ENCODE measurements around the gene IL4R. TPM values are rescaled to one million over a fixed set of nuclear protein-coding genes. Genes with fewer than 3 reads are reported as not detected.

The IL4R gene
- total RNA-seq, 2 experiments from 2014 or later = 73.1 to 82.8 TPM

- intact Hi-C loops (cut with micrococcal nuclease; ENCODE audit: unreplicated experiment) = no loop called here
- no TSS peak for BruUV-seq (replicated peaks)
- H3K4me3 ChIP-seq (ENCODE audit: low read depth, low read length, poor library complexity, severe bottlenecking) = no peak overlapping the region
- H3K9me3 ChIP-seq (ENCODE audit: low read length) = no peaks in the 10 kb centered on the region; the same call in 1 of the 2 replicates
- TF ChIP-seq CTCF (conservative IDR thresholded peaks at IDR 0.05; ENCODE audit: low read length) = no peak
- no peak for TF ChIP-seq EZH2phosphoT487 (IDR thresholded peaks at IDR 0.05; ENCODE audit: borderline replicate concordance, low read depth, low read length)
- no peak overlapping the region for H3K27ac ChIP-seq (ENCODE audit: low read depth, low read length, poor library complexity, severe bottlenecking)
- H3K36me3 ChIP-seq (ENCODE audit: insufficient read depth, low read length) = no peaks in the 10 kb centered on the region
- peaks cover 20% of the 10 kb centered on the region; the same call in 1 of the 2 replicates for H3K79me2 ChIP-seq (ENCODE audit: insufficient read depth, low read depth, low read length)
- H3K4me1 ChIP-seq (ENCODE audit: insufficient read depth, low read length, poor library complexity, severe bottlenecking) = peaks cover 44% of the 10 kb centered on the region
- H4K20me1 ChIP-seq (ENCODE audit: insufficient read depth, low read length) = no peaks in the 10 kb centered on the region
- no peak for DNase-seq (ENCODE audit: low spot score)
- H2AFZ ChIP-seq (ENCODE audit: low read length) = no peak overlapping the region
- POLR2A ChIA-PET = interaction anchor here (1.0 kb wide), 1 partner anchor 8 kb away, joined by 3 read pairs; no protein-coding TSS in a partner anchor
- no peak overlapping the region; the same call in 1 of the 2 replicates for H3K4me2 ChIP-seq (ENCODE audit: low read length)
- no peaks in the 10 kb centered on the region for H3K9me2 ChIP-seq (ENCODE audit: insufficient read depth, low read length)
- CTCF ChIA-PET (ENCODE audit: unreplicated experiment) = no interaction called here
These were observed 47.8 kb upstream of the IL4R start for GRCh38 chr16:27265982-27266381.

DNA sequence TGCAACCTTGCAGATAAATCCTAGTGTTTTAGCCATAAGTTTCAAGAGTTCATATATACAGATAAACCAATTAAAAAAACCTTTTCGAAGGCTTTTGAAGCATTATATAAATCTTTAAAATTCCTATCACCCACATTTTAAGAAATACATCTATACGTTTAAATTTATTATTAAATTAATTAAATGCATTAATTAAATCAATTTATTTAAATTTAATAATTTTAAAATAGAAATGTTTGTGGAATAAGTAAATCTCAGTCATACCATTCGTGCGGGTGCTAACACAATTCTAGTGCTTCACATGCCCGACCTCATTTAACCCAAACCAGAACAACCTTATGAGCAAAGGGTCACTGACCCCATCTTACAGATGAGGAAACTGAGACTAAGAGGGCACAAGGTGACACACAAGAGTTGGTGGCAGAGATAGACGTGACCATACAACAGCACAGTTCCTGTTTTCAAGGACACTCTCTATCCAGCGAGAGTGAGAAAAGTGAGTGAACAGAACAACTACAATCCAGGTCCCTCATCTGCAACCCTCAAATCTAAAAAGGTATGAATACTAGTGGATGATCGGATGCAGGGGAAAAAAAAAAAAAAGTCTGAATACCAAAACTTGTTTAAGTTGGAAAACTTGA, 46.6 kb upstream of the IL4R start:
- Histone ChIP-seq H3K36me3 (ENCODE audit: insufficient read depth, low read length) (no peaks in the 10 kb centered on the region), H3K9me2 (ENCODE audit: insufficient read depth, low read length) (no peaks in the 10 kb centered on the region), H3K27ac (ENCODE audit: low read depth, low read length, poor library complexity, severe bottlenecking) (no peak overlapping the region), H4K20me1 (ENCODE audit: insufficient read depth, low read length) (no peaks in the 10 kb centered on the region), H3K4me1 (ENCODE audit: insufficient read depth, low read length, poor library complexity, severe bottlenecking) (peaks cover 56% of the 10 kb centered on the region), H3K4me2 (ENCODE audit: low read length) (peak overlapping the region; percentile 98), H3K4me3 (ENCODE audit: low read depth, low read length, poor library complexity, severe bottlenecking) (peak overlapping the region; percentile 84), H2AFZ (ENCODE audit: low read length) (no peak overlapping the region), H3K79me2 (ENCODE audit: insufficient read depth, low read depth, low read length) (peaks cover 20% of the 10 kb centered on the region; the same call in 1 of the 2 replicates), H3K9me3 (ENCODE audit: low read length) (no peaks in the 10 kb centered on the region; the same call in 1 of the 2 replicates)
- ChIA-PET CTCF (ENCODE audit: unreplicated experiment) (no interaction called here), POLR2A (no interaction called here)
- DNase-seq (ENCODE audit: low spot score) = peak; percentile 64
- intact Hi-C loops (cut with micrococcal nuclease; ENCODE audit: unreplicated experiment) = no loop called here
- BruUV-seq (replicated peaks) = no TSS peak
- TF ChIP-seq EZH2phosphoT487 (IDR thresholded peaks at IDR 0.05; ENCODE audit: borderline replicate concordance, low read depth, low read length) (no peak), CTCF (conservative IDR thresholded peaks at IDR 0.05; ENCODE audit: low read length) (no peak)

Measured in OCI-LY7 (cell line).